Astrocyte of the spinal cord (primary cell): ENCODE results near the gene GOT1.

Source experiments
- DNase-seq: peaks from one replicate; pipeline ENCODE4 v3.0.0; 2011; ENCODE audit warnings: low read depth, low spot score
- H3K4me3 ChIP-seq: 2 replicates; pipeline ENCODE4 v1.5.1; 2011; ENCODE audit warnings: low read depth, mild to moderate bottlenecking, low read length, moderate library complexity
- in situ Hi-C: cut with HindIII; loops from 2 replicates; pipeline ENCODE4 v1.10.0; 2017; ENCODE audit warnings: low sequenced_read_pairs
- TF ChIP-seq, protein P1 (sequence below): IDR thresholded peaks from 2 replicates; pipeline ENCODE4 v1.5.1; 2012; ENCODE audit warnings: low read depth, mild to moderate bottlenecking, low read length, inconsistent platforms

GOT1 gene

DNA sequence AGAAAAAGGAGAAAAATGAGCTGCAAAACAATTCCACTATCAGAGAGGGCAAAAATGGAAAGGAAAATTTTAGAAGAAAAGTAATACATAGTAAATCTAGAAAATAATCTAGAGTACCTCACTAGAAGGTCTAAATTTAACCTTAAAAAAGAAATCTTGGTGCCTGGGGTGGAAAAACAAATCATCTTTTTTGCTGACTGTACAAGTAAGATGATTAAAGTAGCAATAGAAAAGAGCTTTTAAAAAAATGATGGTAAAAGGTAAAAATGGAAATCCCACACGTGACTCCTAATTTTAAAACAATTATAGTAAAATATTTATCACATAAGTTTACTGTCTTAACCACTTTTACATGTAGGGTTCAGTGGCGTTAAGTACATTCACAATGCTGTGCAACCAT is 28.8 kb upstream of the GOT1 start:
- TF ChIP-seq, protein P1, sequence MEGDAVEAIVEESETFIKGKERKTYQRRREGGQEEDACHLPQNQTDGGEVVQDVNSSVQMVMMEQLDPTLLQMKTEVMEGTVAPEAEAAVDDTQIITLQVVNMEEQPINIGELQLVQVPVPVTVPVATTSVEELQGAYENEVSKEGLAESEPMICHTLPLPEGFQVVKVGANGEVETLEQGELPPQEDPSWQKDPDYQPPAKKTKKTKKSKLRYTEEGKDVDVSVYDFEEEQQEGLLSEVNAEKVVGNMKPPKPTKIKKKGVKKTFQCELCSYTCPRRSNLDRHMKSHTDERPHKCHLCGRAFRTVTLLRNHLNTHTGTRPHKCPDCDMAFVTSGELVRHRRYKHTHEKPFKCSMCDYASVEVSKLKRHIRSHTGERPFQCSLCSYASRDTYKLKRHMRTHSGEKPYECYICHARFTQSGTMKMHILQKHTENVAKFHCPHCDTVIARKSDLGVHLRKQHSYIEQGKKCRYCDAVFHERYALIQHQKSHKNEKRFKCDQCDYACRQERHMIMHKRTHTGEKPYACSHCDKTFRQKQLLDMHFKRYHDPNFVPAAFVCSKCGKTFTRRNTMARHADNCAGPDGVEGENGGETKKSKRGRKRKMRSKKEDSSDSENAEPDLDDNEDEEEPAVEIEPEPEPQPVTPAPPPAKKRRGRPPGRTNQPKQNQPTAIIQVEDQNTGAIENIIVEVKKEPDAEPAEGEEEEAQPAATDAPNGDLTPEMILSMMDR = no peak
- no peak for DNase-seq
- in situ Hi-C loops = no loop called here
- H3K4me3 ChIP-seq = no peak overlapping the region

DNA sequence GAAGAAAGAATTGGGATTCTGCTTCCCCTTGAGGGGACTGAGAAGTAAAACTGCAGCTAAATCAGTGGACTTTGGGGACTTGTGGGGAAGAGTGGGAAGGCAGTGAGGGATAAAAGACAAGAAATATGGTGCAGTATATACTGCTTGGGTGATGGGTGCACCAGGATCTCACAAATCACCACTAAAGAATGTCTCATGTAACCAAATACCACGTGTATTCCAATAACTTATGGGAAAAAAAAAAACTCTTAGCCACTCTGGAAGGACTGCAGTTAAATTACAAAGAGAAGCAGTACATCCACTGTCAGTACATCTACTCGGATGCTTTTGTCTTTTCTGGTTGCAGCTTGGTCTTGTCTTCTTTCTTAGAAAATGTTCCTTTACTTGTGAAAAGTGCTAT is 27.4 kb upstream of the GOT1 start:
- in situ Hi-C loops = no loop called here
- TF ChIP-seq, protein P1 = no peak
- DNase-seq = peak; percentile 8
- H3K4me3 ChIP-seq = no peak overlapping the region

DNA sequence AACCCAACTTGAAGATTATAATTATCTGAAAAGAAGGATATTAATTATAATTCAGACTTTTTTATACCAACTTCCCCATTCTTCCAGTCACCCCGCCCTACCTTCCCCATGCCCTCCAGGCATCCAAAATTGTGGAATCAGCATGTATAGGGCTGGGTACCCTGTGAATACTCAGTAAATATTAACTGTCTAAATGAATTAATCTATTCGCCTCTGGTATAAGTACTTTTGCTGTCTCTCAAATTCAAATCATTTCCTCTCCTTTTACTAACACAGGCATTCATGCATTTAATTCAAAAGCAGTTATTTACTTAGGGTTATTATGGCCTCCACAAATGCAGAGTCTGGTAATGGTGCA is 26.5 kb upstream of the GOT1 start:
- no peak overlapping the region for H3K4me3 ChIP-seq
- no peak for DNase-seq
- in situ Hi-C loops = no loop called here
- TF ChIP-seq, protein P1 = no peak

DNA sequence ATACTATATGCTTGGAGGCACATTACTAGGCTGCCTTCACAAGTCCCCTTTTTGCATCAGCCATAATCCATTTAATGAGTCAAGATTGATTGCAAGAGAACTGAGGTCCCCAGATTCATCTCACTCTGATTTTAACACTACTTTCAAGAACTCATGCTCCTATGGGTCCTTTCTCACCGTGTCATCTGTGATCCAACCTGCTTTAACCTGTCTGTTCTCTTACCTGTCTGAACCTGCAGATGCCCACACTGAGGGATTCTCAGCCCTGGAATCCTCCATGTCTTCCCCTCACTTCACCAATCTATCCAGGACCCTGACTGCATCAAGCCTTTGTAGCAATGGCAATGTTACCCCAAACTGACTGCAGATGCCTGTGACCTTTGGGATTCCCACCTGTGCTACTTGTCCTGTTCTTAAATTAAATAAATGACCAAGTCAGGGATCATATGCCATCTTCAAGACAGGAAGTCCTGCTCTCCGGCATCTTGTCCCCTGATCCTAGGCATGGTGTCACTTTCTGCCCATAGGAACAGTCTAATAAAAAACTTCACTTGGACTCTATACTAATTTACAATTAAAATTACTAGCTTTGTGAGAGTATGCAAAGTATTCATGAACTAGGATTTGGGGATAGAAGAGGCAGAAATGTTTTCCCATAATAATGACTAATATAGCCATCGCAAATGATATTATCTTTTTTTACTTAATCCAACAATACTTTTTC is 25.9 kb upstream of the GOT1 start:
- in situ Hi-C loops = no loop called here

DNA sequence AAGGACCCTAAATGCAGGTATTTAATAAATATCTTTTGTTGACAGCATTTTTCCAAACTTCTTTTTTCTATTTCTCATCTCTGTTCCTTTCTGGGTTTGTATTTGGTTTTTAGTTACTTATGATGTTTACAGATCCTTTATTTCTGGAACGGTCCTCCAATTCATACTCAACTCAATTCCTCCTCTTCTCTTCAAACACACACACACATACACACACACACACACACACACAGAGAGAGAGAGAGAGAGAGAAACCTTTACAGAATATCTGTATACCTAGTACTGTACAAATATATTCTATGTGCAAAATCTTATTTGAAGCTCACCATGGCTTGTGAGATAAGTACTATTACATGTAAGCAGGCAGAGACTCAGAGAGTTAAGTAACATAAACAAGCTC is 21.6 kb upstream of the GOT1 start:
- in situ Hi-C loops = no loop called here
- no peak overlapping the region for H3K4me3 ChIP-seq
- no peak for DNase-seq
- TF ChIP-seq, protein P1 = no peak

More for the DNA sequence above, 25.9 kb upstream of the GOT1 start:
- TF ChIP-seq, protein P1 = no peak
- DNase-seq = no peak
- no peak overlapping the region for H3K4me3 ChIP-seq

DNA sequence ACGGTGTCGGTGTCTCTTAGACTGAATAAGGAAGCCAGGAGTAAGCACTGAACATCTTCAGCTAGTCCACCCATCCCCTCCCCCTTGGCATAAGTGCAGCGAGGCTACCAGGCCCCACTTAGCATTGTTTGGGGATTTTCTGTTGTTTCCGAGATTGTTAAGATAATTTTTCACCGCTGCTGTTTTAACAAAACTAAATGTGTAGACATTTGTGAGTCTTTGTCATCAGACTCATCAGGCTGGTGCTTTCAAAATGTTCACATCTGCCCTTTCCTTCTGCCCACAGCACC is 21.0 kb upstream of the GOT1 start:
- in situ Hi-C loops = no loop called here
- TF ChIP-seq, protein P1 = no peak
- no peak for DNase-seq
- no peak overlapping the region for H3K4me3 ChIP-seq
